Measurements from ENCODE around the gene INCENP.
"Not testable (repeated sequence)": the region's sequence is repeated elsewhere in the genome, so short reads cannot be mapped to it uniquely, and the experiment has no call there.

Gene INCENP

DNA sequence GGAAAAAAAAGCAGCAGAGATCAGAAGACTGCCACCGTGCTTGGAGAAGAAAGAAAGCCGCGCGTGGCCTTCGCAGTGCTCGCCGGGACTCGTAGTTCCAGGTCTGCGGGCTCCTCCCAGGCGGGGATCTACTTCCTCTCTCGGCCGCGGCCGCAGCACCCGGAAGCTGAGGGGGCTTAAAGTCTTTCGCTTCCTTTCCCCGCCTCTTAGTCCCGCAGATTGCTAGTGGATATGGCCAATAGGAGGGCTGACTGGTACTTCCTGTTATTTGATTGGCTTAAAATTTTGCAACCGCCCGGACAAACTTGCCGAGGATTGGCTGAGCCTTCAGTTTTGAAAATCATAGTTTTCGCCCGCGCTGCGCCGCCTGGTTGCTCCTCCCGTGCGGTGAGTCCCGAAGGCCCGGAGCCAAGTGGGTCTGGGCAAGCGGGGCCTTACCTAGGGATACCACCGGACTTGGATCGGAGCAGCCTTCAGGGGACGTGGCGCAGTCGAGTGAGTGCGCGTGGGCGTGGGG, at the start of gene INCENP:
TSS of gene INCENP (plus strand) at position 343 of the 517 bp plus-strand sequence. CDS start 4,151 bp downstream, outside the sequence.
- peak; percentile 96 for DNase-seq (ENCODE audit: low spot score)

DNA sequence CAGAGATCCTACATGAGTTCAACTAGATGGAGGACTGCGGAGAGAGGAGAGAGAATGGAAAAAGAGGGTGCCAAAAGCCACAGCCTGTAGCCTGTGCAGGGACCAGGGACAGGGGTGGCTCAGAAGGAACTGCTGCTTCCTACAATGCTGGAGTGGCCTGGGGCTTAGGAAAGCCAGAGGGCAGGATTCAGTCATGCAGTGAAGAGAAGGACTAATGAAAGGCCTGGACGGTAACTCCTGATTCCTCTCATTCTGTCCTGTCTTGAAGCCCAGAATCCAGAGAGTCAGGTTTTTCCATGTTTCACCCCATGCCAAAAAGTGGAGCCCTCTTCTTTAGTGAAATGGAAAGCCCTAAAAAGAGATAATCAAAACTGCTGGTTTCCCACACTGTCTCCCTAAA, 48.4 kb upstream of the INCENP start:
- no peak for DNase-seq (ENCODE audit: low spot score)

GRCh38 chr11:62077132-62077531, 46.7 kb upstream of the INCENP start:
- DNase-seq (ENCODE audit: low spot score), result no peak

DNA sequence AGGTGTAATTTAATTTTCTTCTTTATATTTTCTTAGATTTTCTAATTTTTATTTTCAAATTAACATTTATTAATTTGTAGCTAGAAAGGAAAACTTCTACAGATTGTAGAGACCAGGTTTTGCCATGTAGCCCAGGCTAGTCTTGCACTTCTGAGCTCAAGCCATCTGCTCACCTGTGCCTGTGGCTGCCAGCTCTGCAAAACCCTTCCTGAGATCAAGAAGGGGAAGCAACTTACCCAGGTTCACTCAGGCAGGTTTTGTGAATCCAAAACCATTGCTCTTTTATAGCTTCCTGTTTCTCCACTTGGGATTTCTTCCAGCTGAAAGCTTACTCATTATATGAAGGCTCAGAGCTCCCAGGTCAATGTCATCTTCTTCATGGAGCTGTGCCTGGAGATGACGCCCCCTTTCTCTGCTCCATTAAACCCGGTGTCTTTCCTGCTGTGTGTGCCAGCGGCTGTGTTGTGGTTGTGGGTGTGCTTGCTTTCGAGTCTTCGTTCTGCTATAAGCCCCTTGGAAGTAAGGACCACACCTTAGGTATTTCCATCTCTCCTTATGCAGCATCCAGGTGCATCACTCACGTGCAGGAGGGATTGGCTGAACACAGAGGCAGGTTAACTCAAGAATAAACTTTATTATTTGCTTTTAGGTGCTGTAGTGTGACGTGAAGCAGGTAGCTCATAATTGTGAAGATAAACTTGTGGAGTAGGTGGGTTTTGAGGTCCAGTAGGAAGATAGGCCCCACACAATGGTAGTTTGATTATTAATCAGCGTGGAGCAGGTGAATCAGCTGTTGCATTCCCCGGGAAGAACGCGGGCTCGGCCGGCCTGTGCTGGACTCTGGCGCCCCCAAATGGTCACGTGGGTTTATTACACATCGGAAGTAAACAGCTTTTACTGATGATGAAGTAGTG, 42.2 kb upstream of the INCENP start:
- peak; percentile 85 for DNase-seq (ENCODE audit: low spot score)

GRCh38 chr11:62082292-62082657, 41.5 kb upstream of the INCENP start:
- DNase-seq (ENCODE audit: low spot score), result no peak

- DNase-seq (ENCODE audit: low spot score), result not testable (repeated sequence)
Measured at GRCh38 chr11:62084801-62085200, 39.0 kb upstream of the INCENP start.

DNA sequence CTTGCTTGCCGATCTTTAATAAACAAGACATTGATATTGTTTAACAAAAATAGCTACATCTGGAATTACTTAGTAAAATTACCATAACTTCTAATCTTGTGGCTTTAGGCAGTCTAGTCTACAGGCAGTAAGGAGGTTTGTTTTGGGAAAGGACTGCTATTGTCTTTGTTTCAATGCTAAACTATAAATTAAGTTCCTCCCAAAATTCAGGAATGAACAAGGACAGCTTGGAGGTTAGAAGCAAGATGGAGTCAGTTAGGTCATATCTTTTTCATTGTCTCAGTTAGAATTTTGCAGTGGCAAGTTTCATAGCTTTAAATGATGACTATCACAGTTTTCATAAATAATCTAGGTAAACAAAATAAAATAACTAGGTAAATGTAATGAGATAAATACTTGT, 36.1 kb upstream of the INCENP start:
- no peak for DNase-seq (ENCODE audit: low spot score)

- no peak for DNase-seq (ENCODE audit: low spot score)
Measured at GRCh38 chr11:62088331-62088933, 35.4 kb upstream of the INCENP start.

- DNase-seq (ENCODE audit: low spot score), result no peak
Measured at GRCh38 chr11:62103141-62103540, 20.7 kb upstream of the INCENP start.

DNA sequence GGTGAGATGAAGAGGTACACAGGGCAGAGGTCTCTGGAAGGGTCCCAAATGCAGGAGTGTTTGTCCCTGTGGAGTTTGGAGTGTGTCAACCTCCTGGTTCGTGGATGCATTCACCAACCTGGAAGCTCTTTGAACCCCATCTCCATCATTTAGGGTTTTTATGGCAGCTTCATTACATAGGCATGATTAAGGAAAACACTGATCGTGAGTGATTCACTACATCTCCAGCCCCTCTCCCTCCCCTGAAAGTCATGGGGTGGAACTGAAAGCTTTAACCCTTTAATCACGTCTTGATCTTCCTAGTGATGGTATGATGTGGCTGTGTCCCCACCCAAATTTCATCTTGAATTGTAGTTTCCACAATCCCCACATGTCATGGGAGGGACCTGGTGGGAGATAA, 19.8 kb upstream of the INCENP start:
- DNase-seq (ENCODE audit: low spot score), result no peak

DNA sequence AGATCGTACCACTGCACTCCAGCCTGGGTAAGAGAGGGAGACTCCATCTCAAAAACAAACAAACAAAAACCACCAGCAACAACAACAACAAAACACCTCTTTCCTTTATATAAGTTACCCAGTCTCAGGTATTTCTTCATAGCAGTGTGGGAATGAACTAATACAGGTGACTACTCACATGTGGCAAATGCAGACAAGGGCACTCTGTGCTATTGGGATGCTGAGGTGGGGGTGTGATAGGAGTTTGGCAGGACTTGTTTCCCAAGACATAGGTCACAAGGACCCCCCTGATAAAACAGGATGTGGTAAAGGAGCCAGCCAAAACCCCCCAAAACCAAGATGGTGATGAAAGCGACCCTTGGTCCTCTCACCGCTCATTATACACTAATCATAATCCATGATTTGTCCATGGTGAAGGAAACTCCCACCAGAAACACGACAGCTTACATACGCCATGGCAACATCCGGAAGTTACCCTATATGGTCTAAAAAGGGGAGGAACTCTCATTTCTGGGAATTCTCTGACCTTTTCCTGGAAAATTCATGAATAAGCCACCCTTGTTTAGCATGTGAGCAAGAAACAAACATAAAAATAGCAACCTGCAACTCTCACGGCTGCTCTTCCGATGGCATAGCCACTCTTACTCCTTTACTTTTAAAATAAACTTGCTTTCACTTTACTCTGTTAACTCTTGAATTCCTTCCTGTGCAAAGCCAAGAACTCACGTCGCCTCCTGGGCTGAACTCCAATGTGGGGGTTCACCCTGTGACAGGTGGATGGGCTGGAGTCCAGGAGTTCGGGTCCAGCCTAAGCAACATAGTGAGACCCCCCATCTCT, 18.8 kb upstream of the INCENP start:
- DNase-seq (ENCODE audit: low spot score), result no peak

GRCh38 chr11:62105667-62106191, 18.1 kb upstream of the INCENP start:
- DNase-seq (ENCODE audit: low spot score), result no peak

DNA sequence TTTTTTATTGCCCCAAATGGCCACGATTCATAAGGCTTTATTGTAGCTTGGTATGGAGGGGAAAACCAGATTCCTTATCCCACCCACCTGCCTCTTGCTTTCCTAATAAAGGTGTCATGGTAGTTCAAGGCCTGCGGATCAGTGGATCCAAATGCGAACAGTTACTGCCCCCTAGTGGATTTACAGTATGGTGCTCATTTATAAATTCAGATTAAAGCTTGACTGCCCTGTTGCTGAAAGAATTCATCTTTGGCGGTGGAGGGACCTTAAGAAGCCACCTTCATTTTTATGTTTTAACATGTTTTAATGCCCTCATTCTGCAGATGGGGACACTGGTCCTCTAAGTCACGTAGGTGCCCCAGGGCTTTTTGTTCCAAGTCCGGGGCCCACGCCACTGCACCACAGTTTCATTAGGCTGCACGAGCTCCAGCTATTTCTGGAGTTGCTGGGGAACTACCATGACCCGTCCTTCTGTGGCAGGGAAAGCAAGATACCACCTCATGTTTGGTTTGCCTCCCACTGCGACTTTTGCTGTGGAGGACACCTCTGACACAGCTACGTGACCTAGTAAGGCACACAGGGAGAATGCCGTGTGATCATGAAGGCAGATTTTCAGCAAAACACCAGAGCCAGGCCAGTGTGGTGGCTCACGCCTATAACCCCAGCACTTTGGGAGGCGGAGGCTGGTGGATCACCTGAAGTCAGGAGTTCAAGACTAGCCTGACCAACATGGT, 15.6 kb upstream of the INCENP start:
- peak; percentile 65 for DNase-seq (ENCODE audit: low spot score)

DNA sequence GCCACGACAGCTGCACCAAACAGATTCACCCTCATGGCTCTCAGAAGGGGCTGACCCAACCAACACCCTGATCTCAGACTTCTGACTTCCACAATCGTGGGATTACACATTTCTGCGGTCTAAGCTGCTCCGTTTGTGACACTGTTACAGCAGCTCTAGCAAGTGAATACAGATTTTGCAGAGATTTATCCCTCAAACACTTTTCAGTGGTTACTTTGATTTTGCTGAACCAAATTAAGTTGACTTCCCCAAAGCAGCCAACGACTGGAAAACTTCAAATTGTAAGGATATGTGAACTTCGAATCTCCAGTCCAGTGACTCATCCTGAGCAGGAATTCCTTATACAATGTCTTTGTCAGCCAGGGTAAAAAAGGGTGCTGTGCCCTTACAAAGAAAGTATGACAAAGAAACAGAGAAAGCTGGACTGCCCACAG, 14.8 kb upstream of the INCENP start:
- DNase-seq (ENCODE audit: low spot score), result no peak

DNA sequence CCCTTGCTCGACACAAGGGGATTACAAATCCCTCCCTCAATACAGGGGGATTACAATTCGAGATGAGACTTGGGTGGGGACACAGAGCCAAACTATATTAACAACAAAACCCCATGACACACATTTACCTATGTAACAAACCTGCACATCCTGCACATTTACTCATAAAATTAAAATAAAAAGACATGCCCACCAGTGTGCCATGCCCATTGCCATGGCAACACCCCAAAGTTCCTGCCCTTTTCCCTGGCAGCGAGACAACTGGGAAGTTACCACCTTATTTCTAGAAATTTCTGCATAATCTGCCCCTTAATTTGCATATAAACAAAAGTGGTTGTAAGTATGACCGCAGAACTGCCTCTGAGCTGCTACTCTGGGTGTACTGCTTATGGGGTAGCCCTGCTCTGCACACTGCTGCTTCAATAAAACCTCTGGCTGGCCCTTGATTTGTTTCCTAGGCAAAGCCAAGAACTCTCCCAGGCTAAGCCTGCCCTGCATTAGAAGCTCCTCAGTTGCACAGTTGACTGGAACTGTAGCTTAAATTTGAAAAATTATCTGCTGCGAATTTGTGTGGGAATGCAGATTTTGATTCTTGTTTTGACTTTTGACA, 8.6 kb upstream of the INCENP start:
- no peak for DNase-seq (ENCODE audit: low spot score)

GRCh38 chr11:62116451-62116850, 7.4 kb upstream of the INCENP start:
- DNase-seq (ENCODE audit: low spot score), result no peak

DNA sequence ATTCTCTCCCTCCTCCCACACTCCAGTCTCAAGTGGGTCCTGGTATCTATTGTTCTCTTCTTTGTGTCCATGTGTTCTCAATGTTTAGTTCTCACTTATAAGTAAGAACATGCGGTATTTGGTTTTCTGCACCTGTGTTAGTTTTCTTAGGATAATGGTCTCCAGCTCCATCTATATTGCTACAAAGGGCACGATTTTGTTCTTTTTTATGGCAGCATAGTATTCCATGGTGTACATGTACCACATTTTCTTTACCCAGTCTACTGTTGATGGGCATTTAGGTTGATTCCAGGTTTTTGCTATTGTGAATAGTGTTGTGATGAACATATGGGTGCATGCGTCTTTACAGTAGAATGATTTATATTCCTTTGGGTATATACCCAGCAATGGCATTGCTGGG, 4.2 kb upstream of the INCENP start:
- no peak for DNase-seq (ENCODE audit: low spot score)

DNA sequence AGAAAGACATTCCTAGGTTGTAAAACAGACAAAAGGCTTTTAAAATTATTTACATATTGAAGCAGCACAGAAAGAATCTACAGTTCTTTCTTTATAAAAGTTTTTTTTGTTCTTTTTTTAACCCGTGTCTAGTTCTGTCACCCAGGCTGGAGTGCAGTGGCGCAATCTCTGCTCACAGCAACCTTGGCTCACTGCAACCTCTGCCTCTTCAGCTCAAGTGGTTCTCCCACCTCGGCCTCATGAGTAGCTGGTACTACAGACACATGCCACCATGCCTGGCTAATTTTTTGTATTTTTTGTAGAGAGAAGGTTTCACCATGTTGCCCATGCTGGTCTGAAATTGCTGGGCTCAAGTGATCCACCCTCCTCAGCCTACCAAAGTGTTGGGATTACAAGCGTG, 3.8 kb upstream of the INCENP start:
- DNase-seq (ENCODE audit: low spot score), result no peak

- DNase-seq (ENCODE audit: low spot score), result no peak
Measured at GRCh38 chr11:62120431-62120830, 3.4 kb upstream of the INCENP start.

DNA sequence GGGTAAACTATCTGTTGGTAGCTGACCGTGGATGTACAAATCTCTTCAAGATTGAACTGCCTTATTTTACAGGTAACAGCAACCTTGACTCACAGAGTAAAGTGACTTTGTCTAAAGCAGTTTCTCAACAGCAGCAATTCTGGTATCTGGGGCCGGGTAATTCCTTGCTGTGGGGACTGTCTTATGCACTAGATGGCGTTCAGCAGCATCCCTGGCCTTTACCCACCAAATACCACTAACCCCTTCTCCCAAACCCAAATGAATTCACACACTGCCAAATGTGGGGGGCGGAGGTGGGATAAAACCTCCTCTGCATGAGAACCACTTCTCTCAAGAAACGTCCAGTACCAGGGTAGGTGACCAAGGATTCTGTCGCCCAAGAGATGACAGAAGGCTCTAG, 1.7 kb upstream of the INCENP start:
- no peak for DNase-seq (ENCODE audit: low spot score)

Data from iPS-NIHi11 (cell line).